IMR-90 (cell line): ENCODE measurements around the gene B3GNT9. TPM values are rescaled to one million over a fixed set of nuclear protein-coding genes. Genes with fewer than 3 reads are reported as not detected.

Experiments used
- ATAC-seq: fragments of 200-7000 bp; cut with Tn5 transposase; 2 replicates; pipeline ENCODE4 v1.9.1; 2020; ENCODE audit warnings: low read depth, mild to moderate bottlenecking, moderate library complexity
- BruUV-seq: library from RNA; stranded (reverse); fragments of 400-500 nt; replicated peaks from 2 replicates; lab custom pipeline; 2021; lab: Mats Ljungman, UMichigan
- CTCF ChIA-PET: fragments of 300-600 bp; formaldehyde crosslinking; extraction: SDS; loops from one replicate; lab custom pipeline; 2021; ENCODE audit warnings: antibody characterized with exemption; lab: Yijun Ruan, JAX
- POLR2A ChIA-PET: fragments of 300-600 bp; sonication (Branson Sonifier 250); formaldehyde crosslinking; loops from one replicate; lab custom pipeline; 2022; ENCODE audit warnings: antibody characterized with exemption; ENCODE audit not compliant: unreplicated experiment; lab: Charles Lee
- DNase-seq: peaks from one replicate; pipeline ENCODE4 v3.0.0; 2013
- H2AFZ ChIP-seq: replicated peaks from 2 replicates; pipeline ENCODE3; 2013; ENCODE audit warnings: low read length, mild to moderate bottlenecking; ENCODE audit not compliant: poor library complexity
- H2AK5ac ChIP-seq: 2 replicates; pipeline ENCODE4 v1.6.1; 2013; ENCODE audit warnings: low read depth, low read length, inconsistent platforms
- H2AK9ac ChIP-seq: replicated peaks from 2 replicates; pipeline ENCODE3; 2013; ENCODE audit warnings: mild to moderate bottlenecking, low read depth, low read length, moderate library complexity; ENCODE audit not compliant: poor library complexity
- H2BK120ac ChIP-seq: 2 replicates; pipeline ENCODE4 v1.6.1; 2013; ENCODE audit warnings: low read depth, low read length, inconsistent platforms
- H2BK15ac ChIP-seq: 3 replicates; pipeline ENCODE4 v1.6.1; 2013; ENCODE audit warnings: low read depth, low read length, inconsistent platforms
- H2BK20ac ChIP-seq: 2 replicates; pipeline ENCODE4 v1.6.1; 2013; ENCODE audit warnings: low read depth, mild to moderate bottlenecking, inconsistent platforms, low read length, moderate library complexity
- H2BK5ac ChIP-seq: 2 replicates; pipeline ENCODE4 v1.6.1; 2013; ENCODE audit warnings: mild to moderate bottlenecking, low read depth, low read length, inconsistent platforms; ENCODE audit not compliant: poor library complexity, severe bottlenecking
- H3K14ac ChIP-seq: replicated peaks from 2 replicates; pipeline ENCODE4 v1.6.1; 2013; ENCODE audit warnings: low read depth, low read length, inconsistent platforms
- H3K18ac ChIP-seq: 2 replicates; pipeline ENCODE4 v1.6.1; 2013; ENCODE audit warnings: low read depth, low read length, control low read depth
- H3K23ac ChIP-seq: 2 replicates; pipeline ENCODE4 v1.6.1; 2013; ENCODE audit warnings: low read depth, low read length, inconsistent platforms
- H3K27ac ChIP-seq: 2 replicates; pipeline ENCODE4 v1.5.1; 2013; ENCODE audit warnings: mild to moderate bottlenecking, control low read depth, low read length; ENCODE audit not compliant: insufficient read depth
- H3K27me3 ChIP-seq: 2 replicates; pipeline ENCODE4 v1.6.1; 2013; ENCODE audit warnings: low read length; ENCODE audit not compliant: control insufficient read depth, insufficient read depth
- H3K36me3 ChIP-seq: 2 replicates; pipeline ENCODE4 v1.6.1; 2013; ENCODE audit warnings: low read length, mixed read lengths; ENCODE audit not compliant: control insufficient read depth, insufficient read depth
- H3K4ac ChIP-seq: 2 replicates; pipeline ENCODE4 v1.6.1; 2013; ENCODE audit warnings: low read depth, low read length, inconsistent platforms
- H3K4me1 ChIP-seq: 2 replicates; pipeline ENCODE4 v1.6.1; 2013; ENCODE audit warnings: low read length, mixed read lengths; ENCODE audit not compliant: control insufficient read depth, insufficient read depth
- H3K4me2 ChIP-seq: 2 replicates; pipeline ENCODE4 v1.6.1; 2013; ENCODE audit warnings: low read depth, mild to moderate bottlenecking, control low read depth, low read length, moderate library complexity
- H3K4me3 ChIP-seq: 2 replicates; pipeline ENCODE4 v1.5.1; 2013; ENCODE audit warnings: low read depth, mild to moderate bottlenecking, control low read depth, low read length, moderate library complexity; ENCODE audit not compliant: insufficient read depth
- H3K56ac ChIP-seq: 2 replicates; pipeline ENCODE4 v1.6.1; 2013; ENCODE audit warnings: low read length, inconsistent platforms; ENCODE audit not compliant: insufficient read depth; ENCODE audit errors: extremely low read depth
- H3K79me1 ChIP-seq, 2 experiments: 2 replicates each; pipeline ENCODE4 v1.6.1; 2013; ENCODE audit warnings: low read length in 2 of 2, inconsistent platforms in 1 of 2, low read depth in 1 of 2
- H3K9ac ChIP-seq: 2 replicates; pipeline ENCODE4 v1.6.1; 2013; ENCODE audit warnings: low read depth, low read length, control low read depth
- H3K9me1 ChIP-seq: 2 replicates; pipeline ENCODE4 v1.6.1; 2013; ENCODE audit warnings: low read length, inconsistent platforms; ENCODE audit not compliant: insufficient read depth
- H3K9me3 ChIP-seq: 2 replicates; pipeline ENCODE4 v1.6.1; 2013; ENCODE audit warnings: low read length; ENCODE audit not compliant: control insufficient read depth, insufficient read depth
- H4K20me1 ChIP-seq: 2 replicates; pipeline ENCODE4 v1.6.1; 2013; ENCODE audit warnings: low read length, inconsistent platforms; ENCODE audit not compliant: insufficient read depth
- H4K5ac ChIP-seq: 2 replicates; pipeline ENCODE4 v1.6.1; 2013; ENCODE audit warnings: mild to moderate bottlenecking, low read depth, low read length, control low read depth
- H4K8ac ChIP-seq, 2 experiments: 2 replicates each; pipeline ENCODE4 v1.6.1; 2013; ENCODE audit warnings: low read depth in 2 of 2, low read length in 2 of 2, control low read depth in 1 of 2, inconsistent platforms in 1 of 2
- H4K91ac ChIP-seq: 2 replicates; pipeline ENCODE4 v1.6.1; 2013; ENCODE audit warnings: low read depth, low read length, inconsistent platforms; ENCODE audit not compliant: insufficient read depth
- BHLHE40 ChIP-seq: fragments of 150-350 bp; IDR thresholded peaks from 2 replicates; pipeline ENCODE4 v1.6.1; 2016; ENCODE audit warnings: mild to moderate bottlenecking, low read depth, low read length
- CEBPB ChIP-seq: IDR thresholded peaks from 2 replicates; pipeline ENCODE4 v1.6.1; 2012; ENCODE audit warnings: low read depth, low read length, improper control_type of control experiment
- CTCF ChIP-seq: conservative IDR thresholded peaks from 2 replicates; pipeline ENCODE4 v1.5.1; 2012; ENCODE audit warnings: mild to moderate bottlenecking, low read depth, low read length, improper control_type of control experiment
- FOS ChIP-seq: fragments of 150-350 bp; IDR thresholded peaks from 2 replicates; pipeline ENCODE4 v1.6.1; 2016; ENCODE audit warnings: low read depth, low read length
- MAFK ChIP-seq: IDR thresholded peaks from 2 replicates; pipeline ENCODE4 v1.6.1; 2012; ENCODE audit warnings: low read depth, low read length, improper control_type of control experiment
- MAZ ChIP-seq: IDR thresholded peaks from 2 replicates; pipeline ENCODE4 v1.6.1; 2012; ENCODE audit warnings: low read depth, mild to moderate bottlenecking, low read length, improper control_type of control experiment, moderate library complexity, borderline replicate concordance
- MXI1 ChIP-seq: IDR thresholded peaks from 2 replicates; pipeline ENCODE4 v1.6.1; 2012; ENCODE audit warnings: low read depth, mild to moderate bottlenecking, low read length, moderate library complexity, borderline replicate concordance
- NFE2L2 ChIP-seq: fragments of 150-350 bp; IDR thresholded peaks from 2 replicates; pipeline ENCODE4 v1.6.1; 2016; ENCODE audit warnings: low read depth, mild to moderate bottlenecking, low read length
- POLR2A ChIP-seq: IDR thresholded peaks from 2 replicates; pipeline ENCODE4 v1.6.1; 2012; ENCODE audit warnings: mild to moderate bottlenecking, low read depth, low read length
- RAD21 ChIP-seq: IDR thresholded peaks from 2 replicates; pipeline ENCODE4 v1.6.1; 2012; ENCODE audit warnings: low read length, improper control_type of control experiment
- RCOR1 ChIP-seq: IDR thresholded peaks from 2 replicates; pipeline ENCODE4 v1.6.1; 2012; ENCODE audit warnings: mild to moderate bottlenecking, low read length, improper control_type of control experiment; ENCODE audit not compliant: insufficient replicate concordance
- RFX5 ChIP-seq: IDR thresholded peaks from 2 replicates; pipeline ENCODE4 v1.8.0; 2012; ENCODE audit warnings: low read depth, mild to moderate bottlenecking, low read length, moderate library complexity
- SMC3 ChIP-seq: fragments of 150-350 bp; IDR thresholded peaks from 2 replicates; pipeline ENCODE4 v1.6.1; 2016; ENCODE audit warnings: low read depth, mild to moderate bottlenecking, antibody characterized with exemption, low read length, moderate library complexity
- USF2 ChIP-seq: fragments of 150-350 bp; IDR thresholded peaks from 2 replicates; pipeline ENCODE4 v1.6.1; 2017; ENCODE audit warnings: mild to moderate bottlenecking, antibody characterized with exemption, low read length, low read depth
- WGBS, 2 experiments: methylation state at CpG; one replicate each; pipeline versions ENCODE4 v1.1.5 to v1.1.7; 2013; ENCODE audit warnings: missing lambda C conversion rate in 2 of 2; ENCODE audit not compliant: insufficient read length in 1 of 2; ENCODE audit errors: extremely low coverage in 2 of 2; 5-methylcytosine and 5-hydroxymethylcytosine counted together
- dilution Hi-C: fragments of 300-500 bp; cut with HindIII; formaldehyde crosslinking; loops from one replicate; pipeline ENCODE4 v1.14.3; 2018; ENCODE audit warnings: low sequenced_read_pairs; ENCODE audit not compliant: unreplicated experiment
- in situ Hi-C: fragments of 300-500 bp; cut with MboI; formaldehyde crosslinking; loops from 3 replicates; pipeline ENCODE4 v1.14.3; 2019; ENCODE audit warnings: low sequenced_read_pairs, inconsistent platforms, mixed read lengths
- intact Hi-C: fragments of 100-400 bp; cut with micrococcal nuclease; formaldehyde crosslinking; loops from 2 replicates; pipeline ENCODE4 v1.10.0; 2022
- polyA plus RNA-seq, 3 experiments: library from polyadenylated mRNA; depleted of rRNA; stranded (reverse); fragments of >200 nt; gene quantifications; 2 replicates each; pipeline ENCODE4 v1.2.3, GENCODE V29; 2012; ENCODE audit warnings: low replicate concordance in 1 of 3
- total RNA-seq: library from RNA; depleted of rRNA; stranded (reverse); fragments of >200 nt; gene quantifications from 2 replicates; pipeline ENCODE4 v1.2.3, GENCODE V29; 2012
- TF ChIP-seq, protein P1 (sequence below): fragments of 150-350 bp; IDR thresholded peaks from 2 replicates; pipeline ENCODE4 v1.6.1; 2016; ENCODE audit warnings: low read depth, mild to moderate bottlenecking, low read length, moderate library complexity, borderline replicate concordance

Gene B3GNT9
- total and polyA plus RNA-seq, 2 of the 4 experiments (the other 2 are of a cell fraction) = 5.0 to 12.0 TPM

- no peaks in the 10 kb centered on the region for H3K9me3 ChIP-seq
- dilution Hi-C loops = no loop called here
- CTCF ChIA-PET = no interaction called here
Measured at GRCh38 chr16:67129422-67129821, 21.4 kb downstream of the B3GNT9 start.

More at GRCh38 chr16:67129422-67129821, 21.4 kb downstream of the B3GNT9 start:
- TF ChIP-seq MAFK (no peak), RAD21 (no peak), FOS (no peak), RFX5 (no peak), MAZ (no peak), CEBPB (no peak), RCOR1 (no peak), USF2 (no peak), NFE2L2 (no peak), CTCF (no peak), BHLHE40 (no peak), MXI1 (no peak), SMC3 (no peak), POLR2A (no peak)
- TF ChIP-seq, protein P1, sequence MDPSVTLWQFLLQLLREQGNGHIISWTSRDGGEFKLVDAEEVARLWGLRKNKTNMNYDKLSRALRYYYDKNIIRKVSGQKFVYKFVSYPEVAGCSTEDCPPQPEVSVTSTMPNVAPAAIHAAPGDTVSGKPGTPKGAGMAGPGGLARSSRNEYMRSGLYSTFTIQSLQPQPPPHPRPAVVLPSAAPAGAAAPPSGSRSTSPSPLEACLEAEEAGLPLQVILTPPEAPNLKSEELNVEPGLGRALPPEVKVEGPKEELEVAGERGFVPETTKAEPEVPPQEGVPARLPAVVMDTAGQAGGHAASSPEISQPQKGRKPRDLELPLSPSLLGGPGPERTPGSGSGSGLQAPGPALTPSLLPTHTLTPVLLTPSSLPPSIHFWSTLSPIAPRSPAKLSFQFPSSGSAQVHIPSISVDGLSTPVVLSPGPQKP = no peak
- Histone ChIP-seq H2BK15ac (no peak overlapping the region), H2BK5ac (no peak overlapping the region), H3K79me1 (peaks cover 6 to 19% of the 10 kb centered on the region in 2 experiments; a peak in 3 of 4 replicates), H3K36me3 (peaks cover 29% of the 10 kb centered on the region), H4K91ac (no peak overlapping the region), H3K4me2 (no peak overlapping the region), H3K18ac (no peak overlapping the region), H4K5ac (no peak overlapping the region), H4K8ac (no peak overlapping the region), H4K20me1 (no peaks in the 10 kb centered on the region), H3K9me1 (peaks cover 11% of the 10 kb centered on the region), H2AK5ac (no peak overlapping the region), H3K14ac (no peak overlapping the region), H2AFZ (no peak overlapping the region), H2BK120ac (no peak overlapping the region), H3K27me3 (no peaks in the 10 kb centered on the region), H3K27ac (no peak overlapping the region), H3K9ac (no peak overlapping the region), H3K4me1 (no peaks in the 10 kb centered on the region), H2BK20ac (no peak overlapping the region), H3K56ac (no peak overlapping the region), H3K4me3 (no peak overlapping the region), H2AK9ac (no peak overlapping the region), H3K4ac (no peak overlapping the region), H3K23ac (no peak overlapping the region)
- intact Hi-C loops = no loop called here
- DNase-seq (no peak), ATAC-seq (no peak)
- 100% methylated on average over 1 of the region's 3 CpGs; no CpG with 5 or more reads in 1 of the 2 experiments for WGBS, 2 experiments
- in situ Hi-C loops = no loop called here
- POLR2A ChIA-PET = no interaction called here
- BruUV-seq = no TSS peak
